DOHH2 (cell line): ENCODE results near the gene CLIC3.
A peak's percentile ranks its signal among the peaks of the same experiment; 100 is the strongest.

ENCODE experiments used
- H3F3A ChIP-seq: fragments of 200-600 bp; sonication (generic), shearing (Covaris generic); 2 replicates; pipeline ENCODE4 v1.6.0; 2016; ENCODE audit warnings: antibody characterized with exemption, mild to moderate bottlenecking; ENCODE audit not compliant: control insufficient read depth, insufficient read depth
- H3K27ac ChIP-seq: fragments of 200-600 bp; sonication (generic); 2 replicates; pipeline ENCODE4 v1.5.1; 2014; ENCODE audit warnings: low read depth, mild to moderate bottlenecking, low read length, moderate library complexity
- H3K27me3 ChIP-seq: fragments of 200-600 bp; sonication (generic); 2 replicates; pipeline ENCODE4 v1.6.1; 2014; ENCODE audit warnings: mild to moderate bottlenecking, low read length, mixed read lengths; ENCODE audit not compliant: control insufficient read depth
- H3K36me3 ChIP-seq: fragments of 200-600 bp; sonication (generic); 2 replicates; pipeline ENCODE4 v1.6.1; 2014; ENCODE audit warnings: mild to moderate bottlenecking, low read length, moderate library complexity, mixed read lengths; ENCODE audit not compliant: control insufficient read depth
- H3K4me1 ChIP-seq: fragments of 200-600 bp; sonication (generic); 2 replicates; pipeline ENCODE4 v1.6.1; 2014; ENCODE audit warnings: mild to moderate bottlenecking, low read length, mixed read lengths; ENCODE audit not compliant: control insufficient read depth
- H3K4me2 ChIP-seq: fragments of 200-600 bp; sonication (generic); 2 replicates; pipeline ENCODE4 v1.6.0; 2014; ENCODE audit warnings: mild to moderate bottlenecking, low read length, moderate library complexity
- H3K4me3 ChIP-seq: fragments of 200-600 bp; sonication (generic); 2 replicates; pipeline ENCODE4 v1.5.1; 2014; ENCODE audit warnings: mild to moderate bottlenecking, low read length, mixed read lengths
- H3K79me2 ChIP-seq: fragments of 200-600 bp; sonication (generic); 2 replicates; pipeline ENCODE4 v1.6.1; 2014; ENCODE audit warnings: mild to moderate bottlenecking, low read length, mixed read lengths; ENCODE audit not compliant: control insufficient read depth
- H3K9me2 ChIP-seq: fragments of 200-600 bp; sonication (generic); replicated peaks from 2 replicates; pipeline ENCODE4 v1.6.1; 2014; ENCODE audit warnings: mild to moderate bottlenecking, low read length, mixed read lengths; ENCODE audit not compliant: control insufficient read depth
- H3K9me3 ChIP-seq: fragments of 200-600 bp; sonication (generic); 2 replicates; pipeline ENCODE4 v1.6.1; 2014; ENCODE audit warnings: antibody characterized with exemption, low read length, mixed read lengths; ENCODE audit not compliant: control insufficient read depth, insufficient read depth
- H4K20me1 ChIP-seq: fragments of 200-600 bp; sonication (generic); 2 replicates; pipeline ENCODE4 v1.6.0; 2014; ENCODE audit warnings: low read depth, mild to moderate bottlenecking, antibody characterized with exemption, low read length, moderate library complexity; ENCODE audit not compliant: control insufficient read depth, insufficient read depth
- EZH2phosphoT487 ChIP-seq: fragments of 200-600 bp; sonication (generic); IDR thresholded peaks from 2 replicates; pipeline ENCODE4 v1.6.1; 2017; ENCODE audit warnings: borderline replicate concordance, mild to moderate bottlenecking, antibody characterized with exemption, low read length, moderate library complexity, mixed read lengths
- TF ChIP-seq, protein P1 (sequence below): fragments of 200-600 bp; sonication (generic); IDR thresholded peaks from one replicate; pipeline ENCODE4 v1.5.1; 2014; ENCODE audit warnings: antibody characterized with exemption, mild to moderate bottlenecking, low read depth, low read length; ENCODE audit not compliant: poor library complexity, severe bottlenecking

The CLIC3 gene

DNA sequence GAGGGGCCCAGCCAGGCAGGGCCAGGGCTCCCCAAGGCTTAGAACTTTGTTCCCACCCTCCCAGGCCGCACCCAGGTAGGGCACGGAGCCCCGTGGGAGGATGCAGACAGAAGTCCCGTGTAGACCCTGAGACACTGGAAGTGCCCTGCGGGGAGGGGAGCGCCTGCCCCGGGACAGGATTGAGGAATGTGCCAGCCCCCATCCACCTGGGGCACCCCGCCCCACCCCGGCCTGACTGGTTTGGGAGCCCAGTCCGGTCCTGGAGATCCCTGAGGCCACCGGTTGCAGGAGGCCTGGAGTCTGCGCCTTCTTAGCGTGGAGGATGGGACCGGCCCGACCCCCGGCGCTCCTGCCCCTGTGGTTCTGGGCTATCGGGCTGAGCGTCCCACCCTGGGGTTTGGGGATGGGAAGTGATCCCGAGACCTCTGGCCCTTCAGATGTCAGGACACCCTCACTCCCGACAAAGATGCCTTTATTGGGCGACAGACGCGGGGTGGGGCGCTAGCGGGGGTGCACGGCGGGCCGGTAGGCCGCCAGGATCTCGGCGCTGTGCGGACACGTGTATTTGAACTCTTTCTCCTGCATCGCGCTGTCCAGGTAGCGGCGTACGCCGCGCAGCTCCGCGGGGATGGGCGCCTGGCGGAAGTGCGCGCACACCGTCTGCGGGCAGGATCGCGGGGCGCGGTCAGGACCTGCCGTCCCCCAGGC, 2.0 kb downstream of the CLIC3 start:
- Histone ChIP-seq H3K4me2 (no peak overlapping the region), H4K20me1 (peaks cover 7% of the 10 kb centered on the region; the same call in 1 of the 2 replicates), H3F3A (no peaks in the 10 kb centered on the region), H3K4me1 (peaks cover 27% of the 10 kb centered on the region), H3K9me3 (no peaks in the 10 kb centered on the region), H3K27me3 (peaks cover 39% of the 10 kb centered on the region), H3K9me2 (no peaks in the 10 kb centered on the region), H3K36me3 (peaks cover 8% of the 10 kb centered on the region), H3K27ac (no peak overlapping the region), H3K79me2 (peaks cover 10% of the 10 kb centered on the region), H3K4me3 (no peak overlapping the region)
- TF ChIP-seq, protein P1, sequence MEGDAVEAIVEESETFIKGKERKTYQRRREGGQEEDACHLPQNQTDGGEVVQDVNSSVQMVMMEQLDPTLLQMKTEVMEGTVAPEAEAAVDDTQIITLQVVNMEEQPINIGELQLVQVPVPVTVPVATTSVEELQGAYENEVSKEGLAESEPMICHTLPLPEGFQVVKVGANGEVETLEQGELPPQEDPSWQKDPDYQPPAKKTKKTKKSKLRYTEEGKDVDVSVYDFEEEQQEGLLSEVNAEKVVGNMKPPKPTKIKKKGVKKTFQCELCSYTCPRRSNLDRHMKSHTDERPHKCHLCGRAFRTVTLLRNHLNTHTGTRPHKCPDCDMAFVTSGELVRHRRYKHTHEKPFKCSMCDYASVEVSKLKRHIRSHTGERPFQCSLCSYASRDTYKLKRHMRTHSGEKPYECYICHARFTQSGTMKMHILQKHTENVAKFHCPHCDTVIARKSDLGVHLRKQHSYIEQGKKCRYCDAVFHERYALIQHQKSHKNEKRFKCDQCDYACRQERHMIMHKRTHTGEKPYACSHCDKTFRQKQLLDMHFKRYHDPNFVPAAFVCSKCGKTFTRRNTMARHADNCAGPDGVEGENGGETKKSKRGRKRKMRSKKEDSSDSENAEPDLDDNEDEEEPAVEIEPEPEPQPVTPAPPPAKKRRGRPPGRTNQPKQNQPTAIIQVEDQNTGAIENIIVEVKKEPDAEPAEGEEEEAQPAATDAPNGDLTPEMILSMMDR = no peak
- TF ChIP-seq EZH2phosphoT487 = no peak

DNA sequence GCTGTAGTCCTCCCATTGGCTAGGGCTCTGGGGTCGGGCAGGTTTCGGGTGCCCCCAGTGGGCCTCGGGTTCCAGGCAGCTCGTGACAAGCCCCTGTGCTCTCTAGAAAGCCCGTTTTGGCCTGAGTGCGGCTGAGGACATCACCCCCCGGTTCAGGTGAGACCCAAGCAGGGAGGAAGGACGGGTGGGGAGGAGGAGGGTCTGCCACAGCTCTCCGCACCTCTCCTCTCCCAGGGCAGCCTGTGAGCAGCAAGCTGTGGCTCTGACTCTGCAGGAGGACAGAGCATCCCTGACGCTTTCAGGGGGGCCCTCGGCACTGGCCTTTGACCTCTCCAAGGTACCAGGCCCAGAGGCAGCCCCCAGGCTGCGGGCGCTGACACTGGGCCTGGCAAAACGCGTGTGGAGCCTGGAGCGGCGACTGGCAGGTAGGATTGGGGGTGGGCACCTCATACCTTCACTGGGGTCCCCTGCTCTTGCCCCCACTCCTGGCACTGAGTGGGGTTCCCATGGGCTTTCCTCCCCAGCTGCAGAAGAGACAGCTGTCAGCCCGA, 3.5 kb downstream of the CLIC3 start:
- TF ChIP-seq, protein P1 = peak; percentile 43
- no peak for TF ChIP-seq EZH2phosphoT487
- peaks cover 10% of the 10 kb centered on the region for H3K79me2 ChIP-seq
- H3K4me1 ChIP-seq = peaks cover 24% of the 10 kb centered on the region
- no peaks in the 10 kb centered on the region for H3K9me2 ChIP-seq
- H3K9me3 ChIP-seq = no peaks in the 10 kb centered on the region
- H3K36me3 ChIP-seq = peaks cover 8% of the 10 kb centered on the region
- H3K4me2 ChIP-seq = peak overlapping the region; percentile 76
- H3K27ac ChIP-seq = peak overlapping the region; percentile 60
- no peaks in the 10 kb centered on the region for H3F3A ChIP-seq
- H3K4me3 ChIP-seq = peak overlapping the region; percentile 75
- H3K27me3 ChIP-seq = peaks cover 37% of the 10 kb centered on the region
- H4K20me1 ChIP-seq = peaks cover 7% of the 10 kb centered on the region; the same call in 1 of the 2 replicates

DNA sequence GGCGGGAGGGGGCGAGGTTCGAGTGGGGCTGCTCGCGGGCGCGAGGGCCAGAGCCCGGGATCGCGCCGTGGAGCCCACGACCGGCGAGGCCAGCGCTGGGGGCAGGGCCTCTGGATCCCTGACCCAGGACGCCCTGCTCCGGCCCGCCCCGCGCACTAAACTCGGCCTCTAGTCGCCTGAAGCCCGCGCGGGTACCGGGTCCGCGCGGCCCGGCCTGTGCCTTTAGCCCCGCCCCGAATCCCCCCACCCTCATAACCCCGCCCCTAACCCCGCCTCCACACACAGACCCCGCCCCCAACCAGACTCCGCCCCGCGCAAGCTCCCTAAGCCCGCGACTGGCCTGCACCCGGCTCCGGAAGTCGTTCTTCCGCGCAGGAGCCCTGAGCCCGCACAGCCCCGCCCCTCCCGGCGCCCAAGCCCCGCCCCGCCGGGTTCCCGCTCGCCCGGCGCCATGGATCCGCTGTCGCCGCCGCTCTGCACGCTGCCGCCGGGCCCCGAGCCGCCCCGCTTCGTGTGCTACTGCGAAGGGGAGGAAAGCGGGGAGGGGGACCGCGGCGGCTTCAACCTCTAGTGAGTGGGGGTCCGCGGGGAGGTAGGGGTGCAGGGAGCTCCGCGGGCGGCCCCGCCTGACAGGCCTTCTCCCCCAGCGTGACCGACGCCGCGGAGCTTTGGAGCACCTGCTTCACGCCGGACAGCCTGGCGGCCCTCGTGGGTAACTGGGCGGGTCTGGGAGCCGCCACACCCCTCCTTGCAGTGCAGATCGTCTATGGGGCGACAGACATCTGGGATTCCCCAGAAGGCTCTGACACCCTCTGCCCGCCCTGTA, 4.2 kb downstream of the CLIC3 start, which contains the start of gene PAXX:
PAXX (plus strand) TSS at position 430 of the 826 bp plus-strand sequence; CDS start at position 452, 22 bp downstream.
- TF ChIP-seq, protein P1 = no peak
- peaks cover 7% of the 10 kb centered on the region; the same call in 1 of the 2 replicates for H4K20me1 ChIP-seq
- peak within 1 kb of the TSS; percentile 60 for H3K27ac ChIP-seq
- H3K4me3 ChIP-seq = peak within 1 kb of the TSS; percentile 75
- H3K36me3 ChIP-seq = peaks cover 8% of the 10 kb centered on the region
- no peaks in the 10 kb centered on the region for H3F3A ChIP-seq
- peaks cover 24% of the 10 kb centered on the region for H3K4me1 ChIP-seq
- no peaks in the 10 kb centered on the region for H3K9me2 ChIP-seq
- no peaks in the 10 kb centered on the region for H3K9me3 ChIP-seq
- H3K79me2 ChIP-seq = peaks cover 10% of the 10 kb centered on the region
- H3K27me3 ChIP-seq = peaks cover 34% of the 10 kb centered on the region
- peak within 1 kb of the TSS; percentile 76 for H3K4me2 ChIP-seq
